Prostate gland (tissue), 2 donors: ENCODE data around the gene SPANXC.
A peak's percentile ranks its signal among the peaks of the same experiment; 100 is the strongest.

ENCODE experiments used
- CTCF ChIP-seq, 4 experiments: fragments of 200-600 bp in 2 of 4; fragments of 450-650 bp in 2 of 4; sonication (generic) in 2 of 4; IDR thresholded peaks; 1 replicate in 3 of 4; 2 replicates in 1 of 4; pipeline ENCODE4 v1.5.1; 2016 to 2019; ENCODE audit warnings: antibody characterized with exemption in 4 of 4, mild to moderate bottlenecking in 2 of 4, moderate library complexity in 2 of 4
- POLR2A ChIP-seq: fragments of 450-650 bp; IDR thresholded peaks from one replicate; pipeline ENCODE4 v1.6.1; 2016; ENCODE audit warnings: antibody characterized with exemption, mild to moderate bottlenecking

GRCh38 chrX:141278306-141278705 lies 36.0 kb upstream of the SPANXC start:
- TF ChIP-seq POLR2A: no peak
- TF ChIP-seq CTCF (IDR thresholded peaks at IDR 0.05): peak in 3 of 4 experiments; percentile 21 to 28 (median 27)
